HG03103 (cell line): Measurements from ENCODE around the gene PKM.
"Not testable (repeated sequence)": the region's sequence is repeated elsewhere in the genome, so short reads cannot be mapped to it uniquely, and the experiment has no call there.

Source experiments
- ATAC-seq: cut with Tn5 transposase; IDR thresholded peaks from one replicate; pipeline ENCODE4 v1.9.1; 2021; ENCODE audit warnings: low read depth; ENCODE audit not compliant: unreplicated experiment

The PKM gene

GRCh38 chr15:72179950-72180581 is 50.9 kb downstream of the PKM start:
- ATAC-seq, result no peak

- ATAC-seq, result no peak
These were observed 51.9 kb downstream of the PKM start for GRCh38 chr15:72178976-72179585.

GRCh38 chr15:72176743-72177142 is 54.2 kb downstream of the PKM start:
- ATAC-seq, result no peak

GRCh38 chr15:72176159-72176558 is 54.8 kb downstream of the PKM start:
- no peak for ATAC-seq

GRCh38 chr15:72175186-72176044 is 55.6 kb downstream of the PKM start:
- ATAC-seq, result no peak

GRCh38 chr15:72174551-72175165 is 56.3 kb downstream of the PKM start:
- ATAC-seq, result no peak

GRCh38 chr15:72173864-72174550 is 57.0 kb downstream of the PKM start:
- ATAC-seq, result no peak

- ATAC-seq, result no peak
These were observed 57.6 kb downstream of the PKM start for GRCh38 chr15:72173401-72173800.

GRCh38 chr15:72172796-72173195 is 58.2 kb downstream of the PKM start:
- ATAC-seq, result no peak

- ATAC-seq, result not testable (repeated sequence)
These were observed 59.0 kb downstream of the PKM start for GRCh38 chr15:72171978-72172377.

- ATAC-seq, result no peak
These were observed 60.3 kb downstream of the PKM start for GRCh38 chr15:72170691-72171090.

- no peak for ATAC-seq
These were observed 60.9 kb downstream of the PKM start for GRCh38 chr15:72169921-72170611.

- no peak for ATAC-seq
These were observed 61.6 kb downstream of the PKM start for GRCh38 chr15:72169236-72169920.

GRCh38 chr15:72168808-72169190 is 62.2 kb downstream of the PKM start:
- no peak for ATAC-seq

- ATAC-seq, result no peak
These were observed 62.7 kb downstream of the PKM start for GRCh38 chr15:72168131-72168807.

- ATAC-seq, result no peak
These were observed 63.5 kb downstream of the PKM start for GRCh38 chr15:72167445-72167844.

- ATAC-seq, result no peak
These were observed 64.1 kb downstream of the PKM start for GRCh38 chr15:72166716-72167417.

GRCh38 chr15:72163719-72164118 is 67.3 kb downstream of the PKM start:
- ATAC-seq, result no peak
